ENCODE results near the gene STAG1.

The STAG1 gene

GRCh38 chr3:136293279-136293678, 458.9 kb downstream of the STAG1 start:
- FAIRE-seq, result no peak
- no peak for DNase-seq (ENCODE audit: insufficient read length, low spot score)
- TF ChIP-seq CTCF (IDR thresholded peaks at IDR 0.05; ENCODE audit: insufficient read depth, missing control alignments), result no peak

GRCh38 chr3:136292500-136292899, 459.7 kb downstream of the STAG1 start:
- TF ChIP-seq CTCF (IDR thresholded peaks at IDR 0.05; ENCODE audit: insufficient read depth, missing control alignments), result no peak
- FAIRE-seq (no peak), DNase-seq (ENCODE audit: insufficient read length, low spot score) (no peak)

GRCh38 chr3:136291302-136291701, 460.9 kb downstream of the STAG1 start:
- no peak for FAIRE-seq
- no peak for DNase-seq (ENCODE audit: insufficient read length, low spot score)
- no peak for TF ChIP-seq CTCF (IDR thresholded peaks at IDR 0.05; ENCODE audit: insufficient read depth, missing control alignments)

Measured in D721Med (cell line).